T-helper 1 cell treated with Interleukin-12 subunit alpha and Interleukin-12 subunit beta and Interleukin-4 antibody, amounts not matched to agents 30 ng/mL and 1 ng/mL, for 36 hours (primary cell): ENCODE results near the gene PRCC. TPM values are rescaled to one million over a fixed set of nuclear protein-coding genes. Genes with fewer than 3 reads are reported as not detected.

Source experiments
- intact Hi-C: fragments of 100-400 bp; cut with micrococcal nuclease; formaldehyde crosslinking; loops from one replicate; pipeline ENCODE4 v1.15.1; 2024
- total RNA-seq: library from RNA; stranded (reverse); gene quantifications from 2 replicates; pipeline ENCODE4 v1.2.3, GENCODE V29; 2022

Gene PRCC
- total RNA-seq, 1 donor from 2014 or later: 90.1 TPM

DNA sequence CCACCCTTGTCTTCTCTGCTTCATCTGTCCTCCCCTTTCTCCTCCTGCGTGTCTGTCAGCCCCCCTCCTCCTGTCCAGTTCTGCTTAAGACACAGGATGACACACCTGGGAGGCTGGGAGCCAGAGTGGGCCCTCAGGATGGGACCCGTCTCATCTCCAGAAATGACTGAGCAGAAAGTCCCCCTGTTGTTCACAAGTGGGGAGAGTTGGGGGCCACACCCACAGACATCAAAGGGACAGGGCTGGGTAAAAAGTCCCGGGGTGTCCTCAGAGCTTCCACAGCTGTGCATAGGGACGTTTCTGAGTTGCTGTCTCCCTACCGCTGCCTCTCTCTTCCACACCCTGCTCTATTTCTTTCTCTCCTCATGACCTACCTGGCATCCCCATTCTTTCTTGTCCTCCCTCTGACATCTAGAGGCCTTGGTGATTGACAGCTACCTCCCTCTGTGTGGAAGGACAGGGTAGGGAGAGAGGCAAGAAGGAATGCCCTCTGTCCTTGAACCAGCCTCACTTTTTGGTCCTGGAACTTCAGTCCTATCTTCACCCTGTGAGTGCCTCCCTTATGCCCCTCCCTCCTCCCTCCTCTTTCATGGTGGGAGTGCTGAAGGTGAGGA, 68.8 kb downstream of the PRCC start:
- intact Hi-C loops: loop anchor here (1.0 to 5.0 kb wide), 2 partner anchors 20 to 301 kb away; partner anchors contain the start of genes ETV3 and SH2D2A

DNA sequence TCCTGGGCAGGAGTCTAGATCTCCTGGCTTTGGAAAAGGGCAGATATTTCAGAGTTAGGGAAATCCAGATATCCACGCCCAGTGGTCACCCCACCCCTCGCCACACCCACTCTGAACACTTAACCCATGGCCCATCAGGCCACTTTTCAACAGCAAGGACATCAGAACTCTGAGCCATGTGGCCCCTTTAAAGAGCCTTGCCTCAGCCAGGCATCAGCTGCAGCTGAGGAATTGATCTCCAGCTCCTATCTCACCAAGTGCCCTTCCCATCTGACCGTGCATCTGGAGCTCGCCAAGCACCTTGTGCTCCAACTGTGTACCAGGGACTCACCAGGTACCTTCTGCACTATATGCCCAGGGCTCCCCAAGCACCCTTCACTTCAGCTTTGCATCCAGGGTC, 69.6 kb downstream of the PRCC start:
- intact Hi-C loops: loop anchor here (1.0 to 5.0 kb wide), 2 partner anchors 21 to 300 kb away; partner anchors contain the start of genes ETV3 and SH2D2A

DNA sequence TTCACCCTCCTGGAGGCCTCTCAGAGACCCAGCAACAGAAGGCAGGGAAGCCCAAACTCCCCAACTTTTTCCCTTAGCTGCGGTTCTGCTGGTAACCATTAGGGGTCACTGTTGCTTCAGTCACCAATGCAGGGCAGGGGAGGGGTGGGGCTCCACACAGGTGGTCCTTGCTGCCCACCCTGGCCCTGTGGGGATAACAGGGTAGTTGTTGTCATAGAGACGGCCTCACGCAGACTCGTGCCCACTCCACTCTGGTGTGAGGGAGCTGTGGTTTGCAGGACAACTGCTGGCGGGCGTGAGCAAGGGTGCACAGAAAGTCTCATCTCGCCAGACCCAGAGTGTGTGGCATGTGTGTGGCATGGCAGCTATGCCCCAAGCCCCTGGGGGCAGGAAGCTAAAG, 71.6 kb downstream of the PRCC start:
- intact Hi-C loops: loop anchor here (1.0 to 5.0 kb wide), 5 partner anchors 9 to 298 kb away; partner anchors contain the start of genes ETV3 and NTRK1

DNA sequence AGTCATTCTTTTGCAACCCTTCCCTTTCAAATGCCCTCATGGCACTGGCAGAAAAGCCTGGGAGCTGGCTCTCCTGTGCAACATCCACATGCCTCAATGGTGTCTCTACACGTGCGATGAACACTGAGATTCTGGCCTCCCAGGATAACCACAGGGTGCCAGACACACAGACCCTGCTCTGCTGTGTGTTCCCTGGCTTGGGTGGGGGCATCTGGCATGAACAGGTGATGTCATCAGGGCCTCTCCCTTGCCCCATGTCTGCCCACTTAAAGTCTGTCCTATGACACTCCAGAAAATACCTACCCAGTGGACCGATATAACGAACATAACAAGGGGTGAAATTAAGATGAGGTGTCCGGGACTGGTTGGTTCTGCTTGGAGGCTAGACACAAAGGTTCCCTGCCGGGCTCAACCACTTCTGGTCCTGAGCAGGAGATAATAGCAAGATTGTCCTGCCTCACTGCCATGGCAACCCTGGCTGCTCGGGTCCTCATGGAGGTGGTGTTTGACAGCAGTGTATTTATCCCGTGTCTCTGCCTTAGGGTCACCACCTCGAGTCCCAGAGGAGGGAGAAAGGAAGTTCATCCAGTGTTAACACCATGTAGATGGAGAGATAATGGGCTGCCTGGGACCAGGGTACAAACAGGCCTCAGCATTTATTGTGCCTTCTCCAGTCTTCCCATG, 72.2 kb downstream of the PRCC start:
- intact Hi-C loops: loop anchor here (1.0 to 5.0 kb wide), 5 partner anchors 9 to 298 kb away; partner anchors contain the start of genes ETV3 and NTRK1

DNA sequence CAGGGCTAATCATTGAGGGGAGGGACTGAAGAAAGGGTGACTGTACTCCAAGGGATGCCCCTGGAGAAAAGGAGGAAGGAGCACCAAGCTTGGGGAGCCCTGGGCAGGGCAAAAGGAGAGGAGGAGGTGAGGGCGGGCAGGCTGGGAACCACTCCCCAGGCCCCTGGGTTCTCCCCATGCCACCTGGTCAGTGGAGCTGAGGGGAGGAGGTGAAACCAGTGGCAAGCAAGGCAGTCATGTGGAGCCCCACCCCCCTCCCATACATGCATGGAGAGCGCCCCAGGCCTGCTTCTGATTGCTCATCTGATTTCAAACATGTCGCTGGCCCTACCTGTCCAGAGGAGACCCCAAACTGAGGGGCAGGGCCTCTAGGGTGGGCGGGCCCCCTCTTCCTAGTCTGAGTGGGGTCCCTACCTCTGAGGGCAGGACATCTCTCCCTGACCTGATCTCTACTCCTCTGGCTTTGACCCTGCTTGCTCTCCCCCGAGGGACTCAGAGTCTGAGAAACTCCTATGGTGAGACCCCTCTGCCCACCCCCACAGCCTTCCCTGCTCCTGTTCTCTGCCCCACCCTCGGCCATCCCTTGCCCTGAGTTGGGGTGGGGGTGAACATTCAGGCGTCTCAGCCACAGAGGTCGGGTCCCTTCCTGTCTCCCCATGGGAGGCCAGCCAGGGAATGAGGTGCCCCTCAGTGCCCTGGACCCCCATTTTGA, 73.0 kb downstream of the PRCC start:
- intact Hi-C loops: no loop called here

DNA sequence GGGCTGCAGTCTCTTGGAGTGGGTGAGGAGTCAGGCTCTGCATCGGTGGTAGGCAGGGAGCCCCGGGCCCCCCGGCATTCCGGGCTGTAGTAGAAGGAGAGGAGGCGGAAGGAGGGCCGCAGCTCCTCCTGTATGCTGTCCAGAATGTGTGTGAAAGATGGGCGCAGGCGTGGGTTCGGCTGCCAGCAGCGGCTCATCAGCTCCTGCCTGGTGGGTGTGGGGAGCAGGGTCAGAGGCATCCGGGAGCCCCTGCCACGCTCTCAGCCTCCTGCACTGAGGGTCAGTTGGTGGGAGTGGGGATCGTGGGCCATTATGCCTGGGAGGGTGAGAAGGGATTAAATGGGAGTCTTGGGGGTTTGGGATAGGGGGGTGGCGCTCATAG, 73.6 kb downstream of the PRCC start:
- intact Hi-C loops: no loop called here

DNA sequence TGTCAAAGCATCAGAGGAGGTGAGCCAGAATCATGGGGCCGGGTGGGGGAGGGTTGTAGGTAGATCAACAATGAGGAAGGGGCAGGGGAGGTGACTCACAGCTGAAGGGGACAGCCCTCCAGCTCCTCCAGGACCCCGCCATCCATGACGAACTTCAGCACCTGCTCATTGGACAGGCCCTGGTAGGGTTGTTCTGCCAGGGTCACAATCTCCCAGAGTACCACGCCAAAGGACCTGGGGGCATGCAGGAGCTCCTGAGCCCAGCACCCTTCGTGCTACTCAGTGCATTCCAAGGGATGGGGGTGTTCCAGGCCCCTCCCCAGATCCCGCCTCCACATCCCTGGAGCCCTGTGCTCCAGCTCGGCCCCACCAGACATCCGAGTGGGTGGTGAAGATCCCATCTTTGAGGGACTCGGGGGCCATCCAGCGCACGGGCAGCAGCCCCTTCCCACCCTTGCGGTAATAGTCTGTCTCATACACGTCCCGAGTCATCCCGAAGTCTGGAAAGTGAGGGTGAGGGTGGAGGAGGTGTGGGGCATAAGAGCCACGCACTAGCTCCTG, 74.0 kb downstream of the PRCC start:
- intact Hi-C loops: no loop called here

DNA sequence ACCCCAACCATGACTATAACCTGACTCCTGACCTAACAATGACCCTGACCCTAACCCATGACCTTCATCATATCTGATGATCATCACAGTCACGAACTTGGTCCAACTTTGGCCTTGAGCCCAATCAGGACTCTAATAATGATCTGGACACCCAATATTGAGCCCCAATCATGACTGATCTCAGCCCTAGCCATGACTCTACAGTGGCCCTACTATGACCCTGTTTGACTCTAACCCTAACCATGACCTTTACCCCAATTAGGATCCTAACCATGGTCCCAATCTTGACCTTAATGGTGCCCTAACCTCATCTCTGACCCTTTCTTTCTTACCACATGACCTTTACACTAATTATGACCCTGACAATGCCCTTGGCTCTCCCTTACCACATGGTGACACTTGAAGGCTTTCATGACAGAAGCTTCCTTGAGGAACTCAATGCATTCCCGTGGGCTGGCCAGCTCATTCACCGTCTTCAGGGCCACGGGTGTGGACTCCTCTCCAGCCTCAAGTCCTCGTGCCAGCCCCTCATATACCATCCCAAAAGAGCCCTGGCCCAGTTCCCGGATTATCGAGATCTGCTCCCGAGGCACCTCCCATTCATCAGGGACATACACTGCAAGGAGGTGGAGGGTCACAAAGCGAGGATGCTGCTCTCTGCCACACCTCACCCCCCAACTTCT, 75.4 kb downstream of the PRCC start:
- intact Hi-C loops: no loop called here

DNA sequence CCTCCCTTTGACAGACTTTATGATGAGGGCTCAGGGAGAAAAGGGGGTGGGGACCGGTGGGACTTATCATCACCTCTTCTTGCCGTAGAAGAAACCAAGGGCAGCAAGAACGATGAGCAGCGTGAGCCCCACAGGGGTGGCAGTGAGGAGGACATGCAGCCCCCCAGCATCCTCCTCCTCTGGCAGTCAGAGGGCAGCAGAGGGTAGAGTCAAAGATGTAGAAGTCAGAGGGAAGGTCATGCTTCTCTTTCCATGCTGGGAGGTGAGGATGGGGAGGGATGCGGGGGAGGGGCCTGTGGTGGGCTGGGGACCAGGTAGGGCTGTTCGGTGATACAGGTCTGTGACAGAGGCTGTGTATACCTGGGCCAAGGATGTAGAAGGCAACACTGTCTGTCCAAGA, 76.8 kb downstream of the PRCC start:
- intact Hi-C loops: no loop called here

DNA sequence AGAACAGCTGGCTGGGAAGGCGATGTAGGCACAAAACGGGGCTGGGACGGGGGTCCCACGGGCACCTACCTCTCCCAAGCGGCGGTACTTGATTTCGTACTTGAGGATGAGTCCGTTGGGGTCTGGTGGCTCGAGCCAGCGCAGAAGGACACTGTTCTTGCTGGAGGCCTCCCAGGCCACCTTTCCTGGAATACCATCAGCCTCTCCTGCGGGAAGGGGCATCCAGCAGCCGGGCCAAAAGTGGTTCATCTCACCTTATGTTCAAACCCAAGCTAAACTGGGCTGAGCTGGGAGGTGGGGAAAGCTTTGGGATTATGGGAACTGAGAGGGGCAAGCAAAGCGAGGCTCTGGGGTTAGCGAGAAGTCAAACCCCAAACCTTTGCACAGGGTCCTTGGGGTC, 77.3 kb downstream of the PRCC start:
- intact Hi-C loops: no loop called here

DNA sequence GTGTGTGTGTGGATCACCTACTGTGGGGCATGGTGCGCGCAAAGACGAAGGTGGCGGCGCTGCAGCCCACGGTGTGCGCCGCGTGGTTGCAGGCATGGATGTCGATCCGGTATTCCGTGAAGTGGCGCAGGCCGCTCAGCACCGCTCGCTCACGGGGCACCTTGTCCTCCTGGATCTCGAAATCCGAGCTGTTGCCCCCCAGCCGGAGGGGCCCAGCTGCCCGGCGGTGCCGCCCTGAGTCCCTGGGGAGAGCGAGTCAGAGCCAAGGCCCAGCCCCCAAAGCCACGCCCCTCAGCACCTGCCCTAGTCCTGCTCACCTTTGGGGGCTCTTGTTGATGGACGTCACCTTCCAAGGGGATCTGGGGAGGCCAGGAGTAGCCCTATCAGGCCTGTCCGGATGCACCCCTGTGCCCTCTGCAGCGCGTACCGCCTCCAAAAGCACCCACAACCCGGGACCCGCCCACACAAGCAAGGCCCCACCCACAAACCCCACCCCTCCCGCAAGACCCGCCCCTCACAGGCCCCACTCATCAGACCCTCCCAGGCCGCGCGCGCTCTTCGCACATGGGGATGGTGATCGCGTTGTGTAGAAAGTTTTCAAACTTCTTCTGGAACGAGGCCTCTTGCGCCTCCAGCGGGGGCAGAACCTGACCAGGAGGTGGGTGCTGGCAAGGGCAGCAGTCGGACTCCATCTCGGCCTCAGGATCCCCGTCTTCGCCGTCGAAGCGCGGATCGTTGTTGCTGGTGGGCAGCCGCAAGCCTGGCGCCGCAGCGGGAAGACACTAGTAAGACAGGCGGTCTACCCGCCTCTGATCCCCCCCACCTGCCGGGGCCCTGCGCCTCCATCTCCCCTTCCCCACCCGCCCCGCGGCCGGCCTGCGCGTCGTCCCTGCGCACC, 78.0 kb downstream of the PRCC start:
- intact Hi-C loops: no loop called here

DNA sequence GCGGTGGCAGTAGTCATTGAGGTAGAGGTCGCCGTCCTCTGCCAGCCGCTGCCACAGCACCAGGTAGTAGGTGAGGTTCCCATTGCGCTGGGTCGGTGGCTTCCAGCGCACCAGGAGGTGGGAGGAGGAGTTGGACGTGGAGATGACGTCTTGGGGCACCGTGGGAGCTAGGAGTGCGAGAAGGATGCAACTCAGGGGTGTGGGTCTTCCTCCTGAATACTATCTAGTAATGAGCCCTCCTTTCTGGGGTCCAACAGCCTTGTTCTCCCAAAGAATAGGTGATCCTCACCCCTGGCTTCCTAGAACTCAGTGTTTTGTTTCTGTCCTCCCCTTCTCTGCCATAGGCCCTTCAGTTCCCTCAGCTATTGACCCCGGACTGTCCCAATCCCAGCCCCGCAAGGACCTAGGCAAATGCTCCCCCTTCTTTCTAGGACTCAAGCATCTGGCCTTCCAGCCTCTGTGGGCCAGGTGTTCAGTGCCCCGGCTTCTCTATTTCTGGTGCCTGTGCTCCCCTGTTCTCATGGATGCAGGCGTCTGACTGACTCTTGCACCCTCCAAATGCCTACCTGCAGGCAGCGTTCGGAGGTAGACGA, 78.7 kb downstream of the PRCC start:
- intact Hi-C loops: no loop called here

DNA sequence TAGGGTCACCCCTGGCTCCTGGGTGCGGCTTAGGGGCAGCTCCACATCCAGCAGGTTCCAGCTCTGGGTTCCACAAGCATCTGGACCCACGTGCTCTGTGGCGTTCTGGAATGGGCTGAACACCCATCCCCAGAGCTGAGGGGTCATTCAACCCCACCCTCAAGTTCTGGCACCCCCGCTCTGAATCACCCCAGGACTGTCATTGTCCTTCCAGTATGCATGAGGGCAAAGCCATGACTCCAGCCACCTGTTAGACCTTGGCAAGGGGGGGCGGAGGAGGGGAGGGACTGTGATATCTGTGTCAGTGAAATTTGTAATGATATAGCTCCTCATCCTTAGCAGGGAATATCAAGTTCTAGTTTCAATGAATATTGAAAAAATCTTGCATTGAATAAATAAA, 79.3 kb downstream of the PRCC start:
- intact Hi-C loops: no loop called here

DNA sequence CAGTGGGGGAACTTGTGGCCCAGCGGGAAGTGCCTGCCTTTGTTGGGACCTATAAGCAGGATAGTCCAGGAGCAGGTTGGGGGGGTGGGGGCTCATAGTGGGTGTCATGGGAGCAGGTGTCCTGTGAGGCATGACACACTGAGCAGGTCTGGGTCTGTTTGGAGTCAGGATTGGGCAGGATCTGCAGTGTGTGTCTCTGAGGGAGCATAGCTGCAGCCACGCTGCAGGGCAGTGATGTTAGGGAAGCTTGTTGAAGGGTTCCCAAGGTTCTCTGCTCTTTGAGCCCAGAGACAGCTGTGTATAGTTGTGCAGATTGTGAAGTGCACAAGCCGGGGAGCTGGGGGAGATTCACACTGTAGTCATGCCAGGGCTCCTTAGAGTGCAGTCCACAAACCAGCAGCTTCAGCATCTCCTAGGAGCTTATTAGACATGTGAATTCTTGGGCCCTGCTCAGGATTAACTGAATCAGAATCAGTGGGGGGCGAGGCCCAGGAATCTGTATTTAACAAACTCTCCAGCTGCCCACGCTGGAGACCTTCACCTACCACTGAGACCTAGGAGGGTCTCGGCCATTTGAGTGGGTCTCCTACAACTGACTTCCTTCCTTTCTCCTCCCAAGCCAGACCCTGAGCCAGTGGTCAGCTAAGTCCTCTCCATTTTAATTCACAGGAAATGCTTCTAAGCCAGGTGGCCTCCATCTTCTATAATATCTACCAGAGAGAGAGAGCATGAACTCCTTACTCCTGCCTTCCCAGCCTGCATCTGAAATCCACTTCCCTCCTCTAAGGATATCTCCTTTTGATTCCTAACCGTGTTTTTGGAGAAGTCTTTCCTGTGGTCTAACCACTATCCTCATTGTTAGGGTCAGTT, 80.5 kb downstream of the PRCC start:
- intact Hi-C loops: loop anchor here (1.0 to 2.0 kb wide), 4 partner anchors 9 to 32 kb away; partner anchors contain the start of genes NTRK1 and SH2D2A

DNA sequence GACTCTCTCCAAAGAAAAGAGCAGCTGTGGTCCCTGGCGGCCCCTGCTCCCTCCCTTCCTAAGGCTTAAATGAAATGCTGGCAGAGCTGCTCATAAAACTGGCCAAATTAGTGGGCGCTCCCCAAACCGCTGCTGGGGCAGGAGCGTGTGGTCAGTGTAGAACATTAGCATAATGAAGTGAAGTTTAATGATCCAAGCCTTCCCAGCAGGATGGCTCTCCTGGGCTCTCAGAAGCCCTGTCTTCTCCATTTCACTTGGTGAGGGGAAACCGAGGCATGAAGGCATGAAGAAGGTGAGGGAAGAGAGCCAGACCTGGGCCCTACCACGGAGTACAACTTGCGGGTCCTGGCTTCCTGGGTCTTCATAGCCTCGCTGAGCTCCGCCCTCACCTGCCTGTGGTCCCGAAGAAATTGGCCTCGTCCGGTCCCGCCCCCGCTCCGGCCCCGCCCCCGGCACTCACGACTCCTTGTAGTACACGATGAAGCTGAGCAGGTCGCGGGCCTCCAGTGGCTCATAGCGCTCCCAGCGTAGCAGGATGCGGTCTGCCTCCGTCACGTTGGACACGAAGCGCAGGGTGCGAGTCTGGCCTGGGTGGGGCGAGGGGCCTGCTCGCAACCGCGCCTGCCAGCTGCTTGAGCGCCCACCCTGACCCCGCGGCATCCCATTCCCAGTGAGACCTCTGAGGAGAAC, 81.3 kb downstream of the PRCC start:
- intact Hi-C loops: loop anchor here (1.0 to 2.0 kb wide), 4 partner anchors 9 to 32 kb away; partner anchors contain the start of genes NTRK1 and SH2D2A

DNA sequence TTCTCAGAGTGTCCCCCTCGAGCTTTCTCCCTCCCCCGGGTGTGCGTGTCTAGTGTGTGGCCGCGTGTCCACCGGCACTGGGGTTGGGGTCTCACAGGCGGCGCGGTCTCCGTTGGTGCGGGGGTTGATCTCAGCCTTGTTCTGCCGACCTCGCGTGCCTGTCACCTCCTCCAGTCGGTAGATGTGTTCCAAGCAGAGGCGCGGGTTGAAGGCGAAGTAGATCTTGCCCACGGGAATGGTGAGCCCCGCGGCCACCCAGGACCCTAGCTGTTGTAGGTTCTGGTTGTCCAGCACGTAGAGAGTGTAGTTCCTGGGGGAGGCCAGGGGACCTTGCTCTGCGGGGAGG, 81.8 kb downstream of the PRCC start:
- intact Hi-C loops: loop anchor here (2.0 kb wide), 1 partner anchor 14 kb away; no protein-coding TSS in a partner anchor
